Adipocyte (in vitro differentiated cells): Measurements from ENCODE around the gene STRC.
"Not testable (repeated sequence)": the region's sequence is repeated elsewhere in the genome, so short reads cannot be mapped to it uniquely, and the experiment has no call there.

Experiments
- DNase-seq: peaks from one replicate; pipeline ENCODE4 v3.0.0-alpha.2; 2015; ENCODE audit warnings: low read depth
- H3K27me3 ChIP-seq: replicated peaks from 2 replicates; pipeline ENCODE4 v1.7.0; 2013; ENCODE audit warnings: mild to moderate bottlenecking, low read length, moderate library complexity; ENCODE audit not compliant: control insufficient read depth, insufficient read depth
- H3K36me3 ChIP-seq: 2 replicates; pipeline ENCODE4 v1.7.0; 2013; ENCODE audit warnings: low read length, mild to moderate bottlenecking, moderate library complexity; ENCODE audit not compliant: control insufficient read depth, insufficient read depth, severe bottlenecking
- H3K4me1 ChIP-seq: 2 replicates; pipeline ENCODE4 v1.7.0; 2013; ENCODE audit warnings: mild to moderate bottlenecking, low read length, moderate library complexity; ENCODE audit not compliant: control insufficient read depth, insufficient read depth
- H3K4me3 ChIP-seq: 2 replicates; pipeline ENCODE4 v1.7.0; 2013; ENCODE audit warnings: mild to moderate bottlenecking, low read length, moderate library complexity
- H3K9ac ChIP-seq: 2 replicates; pipeline ENCODE4 v1.7.0; 2013; ENCODE audit warnings: mild to moderate bottlenecking, low read length, moderate library complexity
- H3K9me3 ChIP-seq: 2 replicates; pipeline ENCODE4 v1.7.0; 2013; ENCODE audit warnings: mild to moderate bottlenecking, low read length, moderate library complexity; ENCODE audit not compliant: control insufficient read depth

STRC gene

GRCh38 chr15:43617750-43618149 lies 850 bp downstream of the STRC start:
- DNase-seq, H3K4me1 ChIP-seq, H3K36me3 ChIP-seq, H3K27me3 ChIP-seq, H3K4me3 ChIP-seq, H3K9ac ChIP-seq, H3K9me3 ChIP-seq: not testable (repeated sequence)

- H3K9ac ChIP-seq, H3K36me3 ChIP-seq, H3K4me3 ChIP-seq, H3K9me3 ChIP-seq, DNase-seq, H3K4me1 ChIP-seq: not testable (repeated sequence)
- H3K27me3 ChIP-seq = peaks cover 25% of the 10 kb centered on the region
Measured at GRCh38 chr15:43602233-43602632, 16.4 kb downstream of the STRC start.

- H3K4me3 ChIP-seq, H3K4me1 ChIP-seq, H3K36me3 ChIP-seq, H3K9ac ChIP-seq, DNase-seq, H3K9me3 ChIP-seq: not testable (repeated sequence)
- peaks cover 25% of the 10 kb centered on the region for H3K27me3 ChIP-seq
Measured at GRCh38 chr15:43600200-43600599, 18.4 kb downstream of the STRC start.

GRCh38 chr15:43599131-43599530 lies 19.5 kb downstream of the STRC start:
- H3K9ac ChIP-seq, H3K36me3 ChIP-seq: not testable (repeated sequence)
- H3K27me3 ChIP-seq = peaks cover 22% of the 10 kb centered on the region

GRCh38 chr15:43593328-43594190 lies 25.0 kb downstream of the STRC start, which contains the start of gene CKMT1B:
Gene CKMT1B (plus strand): TSS chr15:43594027. CDS start chr15:43594219, 192 bp downstream.
- H3K4me1 ChIP-seq, H3K9me3 ChIP-seq, H3K27me3 ChIP-seq, DNase-seq, H3K36me3 ChIP-seq, H3K4me3 ChIP-seq, H3K9ac ChIP-seq: not testable (repeated sequence)

More at GRCh38 chr15:43599131-43599530, 19.5 kb downstream of the STRC start:
- not testable (repeated sequence) for H3K9me3 ChIP-seq, H3K4me1 ChIP-seq, DNase-seq, H3K4me3 ChIP-seq

- H3K4me3 ChIP-seq, H3K9me3 ChIP-seq, DNase-seq, H3K4me1 ChIP-seq, H3K36me3 ChIP-seq, H3K9ac ChIP-seq, H3K27me3 ChIP-seq: not testable (repeated sequence)
Measured at GRCh38 chr15:43592841-43593240, 25.8 kb downstream of the STRC start.

- not testable (repeated sequence) for DNase-seq, H3K4me1 ChIP-seq, H3K27me3 ChIP-seq, H3K9ac ChIP-seq, H3K36me3 ChIP-seq, H3K4me3 ChIP-seq, H3K9me3 ChIP-seq
Measured at GRCh38 chr15:43589778-43590466, 28.7 kb downstream of the STRC start, which contains the start of gene PPIP5K1. Gene PPIP5K1 (minus strand): TSS chr15:43590208. CDS start chr15:43584504, 5,704 bp downstream.

- not testable (repeated sequence) for H3K4me3 ChIP-seq, DNase-seq, H3K27me3 ChIP-seq, H3K4me1 ChIP-seq, H3K9me3 ChIP-seq, H3K9ac ChIP-seq, H3K36me3 ChIP-seq
Measured at GRCh38 chr15:43574607-43575006, 44.0 kb downstream of the STRC start.

- not testable (repeated sequence) for H3K9me3 ChIP-seq, H3K4me1 ChIP-seq, H3K36me3 ChIP-seq, H3K4me3 ChIP-seq, H3K27me3 ChIP-seq, DNase-seq, H3K9ac ChIP-seq
Measured at GRCh38 chr15:43566615-43567014, 52.0 kb downstream of the STRC start.

GRCh38 chr15:43563793-43564192 lies 54.8 kb downstream of the STRC start:
- H3K36me3 ChIP-seq, H3K27me3 ChIP-seq, DNase-seq, H3K9ac ChIP-seq, H3K4me3 ChIP-seq, H3K4me1 ChIP-seq, H3K9me3 ChIP-seq: not testable (repeated sequence)

GRCh38 chr15:43562753-43563152 lies 55.8 kb downstream of the STRC start:
- not testable (repeated sequence) for H3K4me3 ChIP-seq, DNase-seq, H3K9me3 ChIP-seq, H3K36me3 ChIP-seq, H3K27me3 ChIP-seq, H3K9ac ChIP-seq, H3K4me1 ChIP-seq
